Fibroblast of skin of left quadriceps (primary cell): ENCODE measurements around the gene TCF7L1.
"Not testable (repeated sequence)": the region's sequence is repeated elsewhere in the genome, so short reads cannot be mapped to it uniquely, and the experiment has no call there.

Source experiments
- DNase-seq, 2 experiments: peaks; one replicate each; pipeline ENCODE4 v3.0.0-alpha.2; 2013; ENCODE audit warnings: low read depth in 2 of 2

TCF7L1 gene

GRCh38 chr2:85184231-85184630 is 51.0 kb downstream of the TCF7L1 start:
- no peak for DNase-seq

- DNase-seq, result no peak
Observed at GRCh38 chr2:85184990-85185389, 51.8 kb downstream of the TCF7L1 start.

GRCh38 chr2:85185431-85185940 is 52.3 kb downstream of the TCF7L1 start:
- DNase-seq, result no peak

- DNase-seq, result no peak
Observed at GRCh38 chr2:85187069-85187468, 53.9 kb downstream of the TCF7L1 start.

GRCh38 chr2:85188852-85189251 is 55.7 kb downstream of the TCF7L1 start:
- peak; percentile 27 to 30 for DNase-seq

- no peak for DNase-seq
Observed at GRCh38 chr2:85189606-85190270, 56.5 kb downstream of the TCF7L1 start.

- no peak for DNase-seq
Observed at GRCh38 chr2:85191157-85191556, 58.0 kb downstream of the TCF7L1 start.

GRCh38 chr2:85194780-85195480 is 61.7 kb downstream of the TCF7L1 start:
- DNase-seq, result no peak

GRCh38 chr2:85195956-85196355 is 62.8 kb downstream of the TCF7L1 start:
- DNase-seq, result no peak

GRCh38 chr2:85199698-85200097 is 66.5 kb downstream of the TCF7L1 start:
- peak; percentile 46 to 51 for DNase-seq

- no peak for DNase-seq
Observed at GRCh38 chr2:85209887-85210286, 76.7 kb downstream of the TCF7L1 start.

GRCh38 chr2:85210511-85210910 is 77.3 kb downstream of the TCF7L1 start:
- DNase-seq, result no peak

- not testable (repeated sequence) for DNase-seq
Observed at GRCh38 chr2:85211606-85212005, 78.4 kb downstream of the TCF7L1 start.

GRCh38 chr2:85212841-85213240 is 79.6 kb downstream of the TCF7L1 start:
- no peak for DNase-seq

- no peak for DNase-seq
Observed at GRCh38 chr2:85213404-85213803, 80.2 kb downstream of the TCF7L1 start.

- no peak for DNase-seq
Observed at GRCh38 chr2:85213901-85214512, 80.8 kb downstream of the TCF7L1 start.

- no peak for DNase-seq
Observed at GRCh38 chr2:85215081-85215447, 81.9 kb downstream of the TCF7L1 start.

- DNase-seq, result peak; percentile 95 to 96
Observed at GRCh38 chr2:85215448-85216401, 82.5 kb downstream of the TCF7L1 start.

GRCh38 chr2:85216927-85217326 is 83.7 kb downstream of the TCF7L1 start:
- DNase-seq, result no peak

GRCh38 chr2:85221067-85221691 is 88.0 kb downstream of the TCF7L1 start:
- peak; percentile 70 to 75 for DNase-seq

GRCh38 chr2:85222792-85223191 is 89.6 kb downstream of the TCF7L1 start:
- no peak for DNase-seq
